ENCODE measurements around the gene DNAJC3. TPM values are rescaled to one million over a fixed set of nuclear protein-coding genes. Genes with fewer than 3 reads are reported as not detected.

Gene DNAJC3
- total and polyA plus RNA-seq, 2 of the 13 experiments (the other 11 are each of a cell fraction or from before 2014, with no cell fraction given): 10.4 to 48.2 TPM

GRCh38 chr13:95813139-95813538 is 136.2 kb downstream of the DNAJC3 start:
- no peaks in the 10 kb centered on the region for H4K20me1 ChIP-seq (ENCODE audit: insufficient read depth, low read length)
- no peak overlapping the region for H3K4me2 ChIP-seq (ENCODE audit: low read depth, low read length)
- no peaks in the 10 kb centered on the region for H3K79me2 ChIP-seq (ENCODE audit: insufficient read depth, low read length)
- H2AFZ ChIP-seq (ENCODE audit: low read length): no peak overlapping the region
- H3K27me3 ChIP-seq (ENCODE audit: control insufficient read depth in 1 of 2, insufficient read depth in 2 of 2, low read length in 2 of 2): no peaks in the 10 kb centered on the region
- TF ChIP-seq NPAS2 (CRISPR knock-in tag; IDR thresholded peaks at IDR 0.05; ENCODE audit: borderline replicate concordance) (no peak), ZNF549 (CRISPR knock-in tag; IDR thresholded peaks at IDR 0.05) (no peak), ZNF572 (CRISPR knock-in tag; IDR thresholded peaks at IDR 0.05) (no peak)
- ChIA-PET POLR2A (no interaction called here), CTCF (ENCODE audit: low intra/inter-chr PET ratio, low total read pairs) (no interaction called here)
- 0 out of 5 replicates have a peak, but pooled peaks cover 2 to 12% of the 10 kb centered on the region in 2 experiments for H3K36me3 ChIP-seq (replicated peaks in 1 of 2; ENCODE audit: control insufficient read depth in 1 of 2, insufficient read depth in 2 of 2, low read length in 2 of 2)
- no peak overlapping the region for H3K27ac ChIP-seq (ENCODE audit: extremely low read length, insufficient read depth, low read length)
- H3K9me3 ChIP-seq (ENCODE audit: low read length): no peaks in the 10 kb centered on the region; the same call in 1 of the 2 replicates
- in situ Hi-C loops (cut with HindIII; ENCODE audit: extremely low pct_ligation_motif_present, low pct_unique_long_range_greater_than_20kb) (no loop called here), intact Hi-C loops (cut with micrococcal nuclease; ENCODE audit: unreplicated experiment) (no loop called here)
- FAIRE-seq: no peak
- no peak for DNase-seq (ENCODE audit: low spot score)
- H3K4me1 ChIP-seq (ENCODE audit: insufficient read depth, low read length): peaks cover 8% of the 10 kb centered on the region; the same call in 1 of the 2 replicates
- 92% methylated on average over 3 of the region's 3 CpGs for WGBS (ENCODE audit: low lambda C conversion rate)
- no peak overlapping the region for H3K4me3 ChIP-seq (replicated peaks in 1 of 3; ENCODE audit: insufficient read depth in 1 of 3, low read depth in 2 of 3, low read length in 3 of 3)
- BruUV-seq (replicated peaks): no TSS peak
- no peak for ATAC-seq
- no peak overlapping the region for H3K9ac ChIP-seq (ENCODE audit: insufficient read depth, low read depth, low read length)

GRCh38 chr13:95814495-95814894 is 137.6 kb downstream of the DNAJC3 start:
- Histone ChIP-seq H3K4me1 (ENCODE audit: insufficient read depth, low read length) (peaks cover 8% of the 10 kb centered on the region; the same call in 1 of the 2 replicates), H3K27me3 (ENCODE audit: control insufficient read depth in 1 of 2, insufficient read depth in 2 of 2, low read length in 2 of 2) (no peaks in the 10 kb centered on the region), H2AFZ (ENCODE audit: low read length) (no peak overlapping the region), H3K36me3 (replicated peaks in 1 of 2; ENCODE audit: control insufficient read depth in 1 of 2, insufficient read depth in 2 of 2, low read length in 2 of 2) (0 out of 5 replicates have a peak, but pooled peaks cover 2 to 12% of the 10 kb centered on the region in 2 experiments), H3K79me2 (ENCODE audit: insufficient read depth, low read length) (no peaks in the 10 kb centered on the region), H3K9me3 (ENCODE audit: low read length) (no peaks in the 10 kb centered on the region; the same call in 1 of the 2 replicates), H4K20me1 (ENCODE audit: insufficient read depth, low read length) (no peaks in the 10 kb centered on the region), H3K4me3 (replicated peaks in 1 of 3; ENCODE audit: insufficient read depth in 1 of 3, low read depth in 2 of 3, low read length in 3 of 3) (no peak overlapping the region), H3K4me2 (ENCODE audit: low read depth, low read length) (no peak overlapping the region), H3K9ac (ENCODE audit: insufficient read depth, low read depth, low read length) (no peak overlapping the region), H3K27ac (ENCODE audit: extremely low read length, insufficient read depth, low read length) (no peak overlapping the region)
- intact Hi-C loops (cut with micrococcal nuclease; ENCODE audit: unreplicated experiment) (no loop called here), in situ Hi-C loops (cut with HindIII; ENCODE audit: extremely low pct_ligation_motif_present, low pct_unique_long_range_greater_than_20kb) (no loop called here)
- DNase-seq (ENCODE audit: low spot score) (peak; percentile 9), ATAC-seq (no peak), FAIRE-seq (no peak)
- CTCF ChIA-PET (ENCODE audit: low intra/inter-chr PET ratio, low total read pairs): no interaction called here
- BruUV-seq (replicated peaks): no TSS peak
- 97% methylated on average over 1 of the region's 1 CpG for WGBS (ENCODE audit: low lambda C conversion rate)
- POLR2A ChIA-PET: no interaction called here
- peak; percentile 51 for TF ChIP-seq HNF4A (CRISPR knock-in tag; IDR thresholded peaks at IDR 0.05)
- TF ChIP-seq CEBPG (CRISPR knock-in tag; IDR thresholded peaks at IDR 0.05): peak; percentile 29; the same call in 1 of the 2 replicates
- no peak for TF ChIP-seq E2F5 (CRISPR knock-in tag; conservative IDR thresholded peaks at IDR 0.05)
- no peak for TF ChIP-seq FOXJ3 (CRISPR knock-in tag; IDR thresholded peaks at IDR 0.05; ENCODE audit: borderline replicate concordance)
- 0 out of 2 replicates have a peak, but pooled peaks have one; percentile 10 for TF ChIP-seq CEBPB (IDR thresholded peaks at IDR 0.05; ENCODE audit: borderline replicate concordance, low read depth, low read length)
- no peak for TF ChIP-seq JDP2 (CRISPR knock-in tag; IDR thresholded peaks at IDR 0.05; ENCODE audit: borderline replicate concordance)
- no peak for TF ChIP-seq ZNF552 (CRISPR knock-in tag; IDR thresholded peaks at IDR 0.05; ENCODE audit: borderline replicate concordance)
- TF ChIP-seq ZMAT3 (CRISPR knock-in tag; conservative IDR thresholded peaks at IDR 0.05): no peak
- TF ChIP-seq ZBTB4 (CRISPR knock-in tag; IDR thresholded peaks at IDR 0.05; ENCODE audit: borderline replicate concordance): no peak
- no peak for TF ChIP-seq NCOA5 (CRISPR knock-in tag; IDR thresholded peaks at IDR 0.05)
- peak; percentile 29; the same call in 1 of the 2 replicates for TF ChIP-seq NCOR1 (IDR thresholded peaks at IDR 0.05; ENCODE audit: borderline replicate concordance, low read length)
- no peak for TF ChIP-seq ELF3 (CRISPR knock-in tag; IDR thresholded peaks at IDR 0.05)
- no peak for TF ChIP-seq PHF21A (CRISPR knock-in tag; IDR thresholded peaks at IDR 0.05)
